ENCODE results near the gene BCL11B. TPM values are rescaled to one million over a fixed set of nuclear protein-coding genes. Genes with fewer than 3 reads are reported as not detected.

The BCL11B gene
- total RNA-seq, 2 donors from 2014 or later, result 0.19 to 0.43 TPM

GRCh38 chr14:99179946-99180345, 92.1 kb downstream of the BCL11B start:
- H3K27me3 ChIP-seq, result no peaks in the 10 kb centered on the region
- H3K36me3 ChIP-seq, result no peaks in the 10 kb centered on the region
- no peak overlapping the region for H3K27ac ChIP-seq
- no peak overlapping the region for H3K4me3 ChIP-seq
- no peak for DNase-seq (ENCODE audit: low spot score)
- TF ChIP-seq CTCF (IDR thresholded peaks at IDR 0.05), result no peak
- no peaks in the 10 kb centered on the region for H3K9me3 ChIP-seq
- no peaks in the 10 kb centered on the region for H3K4me1 ChIP-seq

- Histone ChIP-seq H3K4me1 (no peaks in the 10 kb centered on the region), H3K36me3 (no peaks in the 10 kb centered on the region), H3K4me3 (no peak overlapping the region), H3K9me3 (no peaks in the 10 kb centered on the region), H3K27ac (no peak overlapping the region), H3K27me3 (no peaks in the 10 kb centered on the region)
- no peak for DNase-seq (ENCODE audit: low spot score)
- TF ChIP-seq CTCF (IDR thresholded peaks at IDR 0.05), result no peak
Measured at GRCh38 chr14:99179506-99179905, 92.5 kb downstream of the BCL11B start.

- TF ChIP-seq CTCF (IDR thresholded peaks at IDR 0.05), result no peak
- Histone ChIP-seq H3K4me1 (no peaks in the 10 kb centered on the region), H3K36me3 (no peaks in the 10 kb centered on the region), H3K27me3 (no peaks in the 10 kb centered on the region), H3K27ac (no peak overlapping the region), H3K9me3 (no peaks in the 10 kb centered on the region), H3K4me3 (no peak overlapping the region)
- DNase-seq (ENCODE audit: low spot score), result no peak
Measured at GRCh38 chr14:99177886-99178835, 93.8 kb downstream of the BCL11B start.

- no peak for TF ChIP-seq CTCF (IDR thresholded peaks at IDR 0.05)
- Histone ChIP-seq H3K4me1 (no peaks in the 10 kb centered on the region), H3K27me3 (no peaks in the 10 kb centered on the region), H3K4me3 (no peak overlapping the region), H3K27ac (no peak overlapping the region), H3K9me3 (no peaks in the 10 kb centered on the region), H3K36me3 (no peaks in the 10 kb centered on the region)
- no peak for DNase-seq (ENCODE audit: low spot score)
Measured at GRCh38 chr14:99177046-99177655, 94.8 kb downstream of the BCL11B start.

- Histone ChIP-seq H3K9me3 (no peaks in the 10 kb centered on the region), H3K36me3 (no peaks in the 10 kb centered on the region), H3K27me3 (no peaks in the 10 kb centered on the region), H3K4me1 (no peaks in the 10 kb centered on the region), H3K27ac (no peak overlapping the region), H3K4me3 (no peak overlapping the region)
- TF ChIP-seq CTCF (IDR thresholded peaks at IDR 0.05), result no peak
- no peak for DNase-seq (ENCODE audit: low spot score)
Measured at GRCh38 chr14:99176156-99176945, 95.6 kb downstream of the BCL11B start.

Data from right atrium auricular region (tissue), 2 donors.